Measurements from ENCODE around the gene OMP.

OMP gene

GRCh38 chr11:77069969-77070582 lies 32.6 kb upstream of the OMP start:
- no peak overlapping the region for H3K27ac ChIP-seq
- TF ChIP-seq CTCF (IDR thresholded peaks at IDR 0.05) (no peak), ZFX (IDR thresholded peaks at IDR 0.05; ENCODE audit: borderline replicate concordance) (no peak)

DNA sequence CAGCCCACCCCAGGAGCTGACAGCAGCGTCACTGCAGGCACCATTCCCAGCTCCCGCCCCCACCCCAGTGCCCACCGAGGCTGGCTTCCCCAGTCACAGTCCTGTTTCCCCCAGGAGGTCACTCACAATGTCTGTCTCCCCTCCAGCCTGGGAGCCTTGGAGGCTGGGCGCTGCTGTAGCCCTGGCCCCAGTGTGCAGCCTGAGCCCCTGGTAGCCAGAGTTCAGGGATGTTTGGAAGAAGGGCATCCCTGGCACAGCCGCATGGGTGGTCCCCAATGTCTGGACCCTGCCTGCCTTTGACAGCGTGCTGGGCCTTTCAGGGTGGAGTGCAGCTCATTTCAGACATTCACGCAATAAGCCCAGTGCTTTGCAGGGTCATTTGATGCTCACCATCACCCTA lies 31.6 kb upstream of the OMP start:
- no peak for TF ChIP-seq ZFX (IDR thresholded peaks at IDR 0.05; ENCODE audit: borderline replicate concordance)
- no peak for TF ChIP-seq CTCF (IDR thresholded peaks at IDR 0.05)

DNA sequence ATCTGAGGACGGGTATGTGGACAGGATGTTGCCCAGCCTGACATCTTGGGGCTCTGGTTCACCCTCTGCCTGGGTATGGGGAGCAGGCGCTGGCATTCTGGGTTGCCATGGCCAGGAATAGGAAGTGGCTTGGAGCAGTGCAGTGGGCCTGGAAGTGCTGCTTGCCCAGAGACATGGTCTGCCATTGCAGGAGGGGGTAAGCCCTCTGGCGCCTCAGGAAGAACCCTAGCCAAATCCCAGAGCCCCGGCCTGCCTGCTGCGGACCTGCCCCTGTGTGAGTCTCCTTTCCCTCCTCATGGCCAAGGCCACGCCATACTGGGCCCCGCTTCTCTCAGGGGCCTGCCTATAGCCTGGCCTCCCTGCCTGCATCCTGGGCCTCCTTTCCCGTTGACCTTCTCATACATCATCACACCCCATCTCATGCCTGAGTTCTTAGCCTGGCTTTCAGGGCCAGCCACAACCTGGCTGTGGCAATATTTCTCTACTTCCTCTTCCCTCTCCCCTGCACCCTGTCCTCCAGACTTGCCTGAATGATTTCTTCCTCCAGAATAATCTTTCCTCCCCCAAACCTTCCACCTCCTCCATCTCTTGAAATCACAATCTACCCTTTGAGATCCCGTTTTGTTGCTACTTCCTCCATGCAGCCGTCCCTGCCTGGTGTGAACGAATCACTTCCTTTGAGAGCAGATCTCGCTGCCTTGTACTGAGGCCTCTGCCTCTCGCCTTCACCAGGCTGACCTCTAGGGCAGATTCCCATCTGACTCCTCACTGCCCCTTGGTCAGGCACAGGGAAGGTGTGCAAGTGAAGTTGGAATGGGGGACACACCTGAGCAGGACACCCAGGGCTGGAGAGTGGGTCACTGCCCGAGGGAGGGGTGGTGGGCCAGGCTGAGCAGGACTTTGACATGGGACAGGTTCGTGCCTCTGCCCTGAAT lies 30.7 kb upstream of the OMP start:
- H3K27ac ChIP-seq, result no peak overlapping the region
- no peak for TF ChIP-seq CTCF (IDR thresholded peaks at IDR 0.05)
- TF ChIP-seq ZFX (IDR thresholded peaks at IDR 0.05; ENCODE audit: borderline replicate concordance), result no peak

More for the DNA sequence above, 31.6 kb upstream of the OMP start:
- no peak overlapping the region for H3K27ac ChIP-seq

DNA sequence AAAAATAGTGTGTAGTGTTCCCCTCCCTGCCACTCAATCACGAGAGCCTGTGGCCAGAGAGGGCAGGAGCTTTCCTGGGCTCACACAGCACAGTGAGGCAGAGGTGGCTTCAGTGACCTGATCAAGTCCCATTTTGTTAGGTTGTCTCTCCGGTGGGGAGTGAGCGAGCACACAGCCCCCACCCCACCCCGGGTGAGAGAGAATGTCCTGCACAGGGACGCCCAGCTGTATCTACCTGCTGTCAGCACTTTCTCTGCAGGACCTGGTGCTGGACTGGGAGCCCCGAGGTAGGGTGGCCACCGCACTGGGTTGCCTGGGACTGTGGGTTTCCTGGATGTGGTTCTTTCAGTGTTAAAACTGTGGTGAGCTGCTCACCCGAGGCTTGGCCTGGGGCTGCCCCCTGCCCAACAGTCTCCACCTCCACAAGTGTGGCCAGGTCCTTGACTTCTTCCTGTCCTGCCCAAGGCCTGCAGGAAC lies 29.8 kb upstream of the OMP start:
- no peak overlapping the region for H3K27ac ChIP-seq
- TF ChIP-seq ZFX (IDR thresholded peaks at IDR 0.05; ENCODE audit: borderline replicate concordance) (no peak), CTCF (IDR thresholded peaks at IDR 0.05) (no peak)

- H3K27ac ChIP-seq, result no peak overlapping the region
- TF ChIP-seq ZFX (IDR thresholded peaks at IDR 0.05; ENCODE audit: borderline replicate concordance) (no peak), CTCF (IDR thresholded peaks at IDR 0.05) (no peak)
These were observed 29.2 kb upstream of the OMP start for GRCh38 chr11:77073328-77074001.

- TF ChIP-seq CTCF (IDR thresholded peaks at IDR 0.05) (no peak), ZFX (IDR thresholded peaks at IDR 0.05; ENCODE audit: borderline replicate concordance) (no peak)
- no peak overlapping the region for H3K27ac ChIP-seq
These were observed 28.4 kb upstream of the OMP start for GRCh38 chr11:77074205-77074604.

Data from 22Rv1 (cell line).